IMR-90 (cell line): ENCODE results near the gene ABCA3. TPM values are rescaled to one million over a fixed set of nuclear protein-coding genes. Genes with fewer than 3 reads are reported as not detected.

Experiments used
- MXI1 ChIP-seq: IDR thresholded peaks from 2 replicates; pipeline ENCODE4 v1.6.1; 2012; ENCODE audit warnings: low read depth, mild to moderate bottlenecking, low read length, moderate library complexity, borderline replicate concordance
- POLR2A ChIP-seq: IDR thresholded peaks from 2 replicates; pipeline ENCODE4 v1.6.1; 2012; ENCODE audit warnings: mild to moderate bottlenecking, low read depth, low read length
- polyA plus RNA-seq, 3 experiments: library from polyadenylated mRNA; depleted of rRNA; stranded (reverse); fragments of >200 nt; gene quantifications; 2 replicates each; pipeline ENCODE4 v1.2.3, GENCODE V29; 2012; ENCODE audit warnings: low replicate concordance in 1 of 3
- total RNA-seq: library from RNA; depleted of rRNA; stranded (reverse); fragments of >200 nt; gene quantifications from 2 replicates; pipeline ENCODE4 v1.2.3, GENCODE V29; 2012
- TF ChIP-seq, protein P1 (sequence below): conservative IDR thresholded peaks from 2 replicates; pipeline ENCODE4 v1.5.1; 2012; ENCODE audit warnings: mild to moderate bottlenecking, low read depth, low read length, improper control_type of control experiment

The ABCA3 gene
- total and polyA plus RNA-seq, 2 of the 4 experiments (the other 2 are of a cell fraction): 0.18 to 0.22 TPM

DNA sequence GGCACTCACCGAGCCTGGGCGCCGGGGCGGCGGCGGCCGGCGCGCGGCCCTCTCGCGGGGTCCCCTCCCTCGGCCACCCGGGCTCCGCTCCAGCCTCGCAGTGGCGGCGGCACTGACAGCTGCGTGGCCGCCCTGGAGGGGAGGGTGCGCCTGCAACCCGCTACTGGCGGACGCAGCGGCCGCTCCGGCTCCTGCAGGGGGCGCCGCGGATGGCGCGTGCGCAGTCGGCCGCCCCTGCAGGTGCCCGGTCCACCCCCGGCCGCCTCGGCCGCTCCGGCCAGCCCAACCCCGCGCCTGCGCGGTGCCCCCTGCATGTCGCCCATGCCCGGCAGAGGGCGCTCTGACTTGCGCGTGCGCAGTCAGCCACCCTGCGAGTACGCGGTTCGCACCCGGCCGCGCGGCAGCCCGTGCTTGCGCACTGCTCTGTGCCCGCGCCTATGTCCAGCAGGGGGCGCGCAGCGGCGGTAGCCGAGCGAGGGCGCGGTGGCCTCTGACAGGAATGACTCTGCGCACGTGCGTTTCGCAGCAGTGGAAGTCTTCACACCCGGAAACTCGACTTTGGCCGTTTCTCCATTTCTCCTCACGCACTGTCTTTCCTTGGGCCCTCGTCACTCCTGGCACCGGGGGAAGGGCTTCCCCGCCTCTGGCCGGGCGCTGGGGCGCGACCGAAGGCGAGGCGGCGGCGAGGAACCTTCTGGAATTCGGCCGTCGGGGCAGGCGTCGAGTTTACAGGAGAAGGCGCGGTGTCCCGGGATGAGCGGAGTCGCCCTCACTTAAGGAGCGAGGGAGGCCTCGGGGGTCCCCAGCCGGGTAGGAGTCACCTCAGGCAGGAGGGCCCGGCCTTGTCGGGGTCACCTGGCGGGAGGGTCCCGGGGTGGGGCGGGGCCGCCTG lies at the start of gene ABCA3 (continued):
- TF ChIP-seq MXI1 (peak; percentile 98), POLR2A (no peak)
- TF ChIP-seq, protein P1, sequence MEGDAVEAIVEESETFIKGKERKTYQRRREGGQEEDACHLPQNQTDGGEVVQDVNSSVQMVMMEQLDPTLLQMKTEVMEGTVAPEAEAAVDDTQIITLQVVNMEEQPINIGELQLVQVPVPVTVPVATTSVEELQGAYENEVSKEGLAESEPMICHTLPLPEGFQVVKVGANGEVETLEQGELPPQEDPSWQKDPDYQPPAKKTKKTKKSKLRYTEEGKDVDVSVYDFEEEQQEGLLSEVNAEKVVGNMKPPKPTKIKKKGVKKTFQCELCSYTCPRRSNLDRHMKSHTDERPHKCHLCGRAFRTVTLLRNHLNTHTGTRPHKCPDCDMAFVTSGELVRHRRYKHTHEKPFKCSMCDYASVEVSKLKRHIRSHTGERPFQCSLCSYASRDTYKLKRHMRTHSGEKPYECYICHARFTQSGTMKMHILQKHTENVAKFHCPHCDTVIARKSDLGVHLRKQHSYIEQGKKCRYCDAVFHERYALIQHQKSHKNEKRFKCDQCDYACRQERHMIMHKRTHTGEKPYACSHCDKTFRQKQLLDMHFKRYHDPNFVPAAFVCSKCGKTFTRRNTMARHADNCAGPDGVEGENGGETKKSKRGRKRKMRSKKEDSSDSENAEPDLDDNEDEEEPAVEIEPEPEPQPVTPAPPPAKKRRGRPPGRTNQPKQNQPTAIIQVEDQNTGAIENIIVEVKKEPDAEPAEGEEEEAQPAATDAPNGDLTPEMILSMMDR: peak; percentile 100
